ENCODE measurements around the gene DUSP5. TPM values are rescaled to one million over a fixed set of nuclear protein-coding genes. Genes with fewer than 3 reads are reported as not detected.

The DUSP5 gene
- total RNA-seq, 1 experiment from 2014 or later = 30.1 TPM

GRCh38 chr10:110490640-110491039 lies 7.1 kb upstream of the DUSP5 start:
- no peak for ATAC-seq
- H3K27ac ChIP-seq (ENCODE audit: low read length) = no peak overlapping the region
- no TSS peak for BruUV-seq (replicated peaks)
- DNase-seq (ENCODE audit: low read depth, low spot score) = no peak
- H3K36me3 ChIP-seq (ENCODE audit: control insufficient read depth, insufficient read depth, low read length) = no peaks in the 10 kb centered on the region
- no peaks in the 10 kb centered on the region for H3K9me3 ChIP-seq (ENCODE audit: control insufficient read depth, insufficient read depth, low read depth, low read length)
- no peak for TF ChIP-seq CTCF (IDR thresholded peaks at IDR 0.05)
- no peak for TF ChIP-seq REST (IDR thresholded peaks at IDR 0.05; ENCODE audit: insufficient read depth in 1 of 2, low read depth in 2 of 2, low read length in 1 of 2)
- no peak for TF ChIP-seq TCF7L2 (IDR thresholded peaks at IDR 0.05; ENCODE audit: low read depth, low read length)
- TF ChIP-seq SIN3A (IDR thresholded peaks at IDR 0.05; ENCODE audit: borderline replicate concordance, insufficient read depth, low read depth, low read length) = no peak
- no peak for TF ChIP-seq POLR2AphosphoS5 (IDR thresholded peaks at IDR 0.05; ENCODE audit: low read depth, low read length)
- H3K27me3 ChIP-seq (ENCODE audit: control insufficient read depth, insufficient read depth, low read length) = no peaks in the 10 kb centered on the region
- no peak overlapping the region for H3K4me3 ChIP-seq (ENCODE audit: low read depth in 2 of 2, low read length in 2 of 2)
- H3K4me1 ChIP-seq (ENCODE audit: control insufficient read depth, insufficient read depth, low read length) = peaks cover 15% of the 10 kb centered on the region
- in situ Hi-C loops (cut with HindIII; ENCODE audit: low pct_unique_long_range_greater_than_20kb, low sequenced_read_pairs) (no loop called here), intact Hi-C loops (cut with micrococcal nuclease; ENCODE audit: unreplicated experiment) (no loop called here)
- ChIA-PET CTCF (no interaction called here), POLR2A (no interaction called here)

GRCh38 chr10:110491346-110491745 lies 6.4 kb upstream of the DUSP5 start:
- in situ Hi-C loops (cut with HindIII; ENCODE audit: low pct_unique_long_range_greater_than_20kb, low sequenced_read_pairs) = no loop called here
- Histone ChIP-seq H3K36me3 (ENCODE audit: control insufficient read depth, insufficient read depth, low read length) (no peaks in the 10 kb centered on the region), H3K27ac (ENCODE audit: low read length) (no peak overlapping the region), H3K4me1 (ENCODE audit: control insufficient read depth, insufficient read depth, low read length) (peaks cover 22% of the 10 kb centered on the region), H3K27me3 (ENCODE audit: control insufficient read depth, insufficient read depth, low read length) (no peaks in the 10 kb centered on the region), H3K9me3 (ENCODE audit: control insufficient read depth, insufficient read depth, low read depth, low read length) (no peaks in the 10 kb centered on the region), H3K4me3 (ENCODE audit: low read depth in 2 of 2, low read length in 2 of 2) (no peak overlapping the region)
- BruUV-seq (replicated peaks) = no TSS peak
- TF ChIP-seq TCF7L2 (IDR thresholded peaks at IDR 0.05; ENCODE audit: low read depth, low read length) (no peak), CTCF (IDR thresholded peaks at IDR 0.05) (no peak), SIN3A (IDR thresholded peaks at IDR 0.05; ENCODE audit: borderline replicate concordance, insufficient read depth, low read depth, low read length) (no peak), REST (IDR thresholded peaks at IDR 0.05; ENCODE audit: insufficient read depth in 1 of 2, low read depth in 2 of 2, low read length in 1 of 2) (no peak), POLR2AphosphoS5 (IDR thresholded peaks at IDR 0.05; ENCODE audit: low read depth, low read length) (no peak)
- CTCF ChIA-PET = no interaction called here
- intact Hi-C loops (cut with micrococcal nuclease; ENCODE audit: unreplicated experiment) = no loop called here
- POLR2A ChIA-PET = interaction anchor here (0.7 kb wide), 1 partner anchor 960 kb away, joined by 4 read pairs; no protein-coding TSS in a partner anchor
- no peak for ATAC-seq
- DNase-seq (ENCODE audit: low read depth, low spot score) = peak; percentile 38
